Activated T-cell treated with anti-CD3 and anti-CD28 coated beads, Interleukin-2, amount 50 U/mL, for 4 hours (primary cell): ENCODE measurements around the gene ST7. TPM values are rescaled to one million over a fixed set of nuclear protein-coding genes. Genes with fewer than 3 reads are reported as not detected.

Experiments
- ATAC-seq, 2 donors: fragments of 200-7000 bp; cut with Tn5 transposase; one replicate each; pipeline ENCODE4 v1.10.0; 2021
- DNase-seq: peaks from one replicate; pipeline ENCODE4 v3.0.0-alpha.2; 2020
- H3K27me3 Mint-ChIP-seq: one replicate; pipeline ENCODE4 v1.8.0; 2021; ENCODE audit warnings: low read depth, mixed read lengths
- H3K36me3 Mint-ChIP-seq: one replicate; pipeline ENCODE4 v1.8.0; 2022; ENCODE audit warnings: mixed read lengths; ENCODE audit not compliant: insufficient read depth
- H3K4me1 Mint-ChIP-seq: one replicate; pipeline ENCODE4 v1.8.0; 2021; ENCODE audit warnings: low read depth, mixed read lengths
- H3K4me3 Mint-ChIP-seq: one replicate; pipeline ENCODE4 v1.8.0; 2021; ENCODE audit warnings: mild to moderate bottlenecking, moderate library complexity, mixed read lengths
- H3K9me3 Mint-ChIP-seq: one replicate; pipeline ENCODE4 v1.8.0; 2021; ENCODE audit warnings: mixed read lengths
- total RNA-seq, 3 donors: library from RNA; stranded (reverse); gene quantifications; one replicate each; pipeline ENCODE4 v1.2.1, GENCODE V29; 2021

The ST7 gene
- total RNA-seq, 3 donors from 2014 or later = 7.7 to 10.5 (median 10.0) TPM

DNA sequence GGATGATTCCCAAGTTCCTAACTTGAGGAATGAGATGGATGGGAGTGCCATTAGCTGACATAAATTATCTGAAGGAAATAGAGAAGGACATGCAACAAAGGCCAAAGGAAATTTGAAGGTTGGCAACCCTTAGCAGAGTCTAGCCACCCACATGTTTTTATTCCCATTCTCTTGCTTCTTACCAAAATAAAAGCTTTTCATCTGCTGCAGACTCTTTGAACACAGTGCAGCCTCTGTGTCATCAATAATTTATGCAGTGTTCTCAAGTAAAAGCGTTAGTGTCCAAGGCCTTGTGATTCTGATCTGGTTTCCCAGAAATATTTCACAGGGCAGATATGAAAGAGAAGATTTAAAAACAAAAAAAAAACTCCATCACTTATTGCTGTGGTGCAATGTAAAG lies 98.5 kb downstream of the ST7 start:
- peaks cover 21% of the 10 kb centered on the region for H3K4me1 Mint-ChIP-seq
- DNase-seq (no peak), ATAC-seq (no peak)
- peaks cover 4% of the 10 kb centered on the region for H3K9me3 Mint-ChIP-seq
- H3K27me3 Mint-ChIP-seq = no peaks in the 10 kb centered on the region
- no peaks in the 10 kb centered on the region for H3K36me3 Mint-ChIP-seq
- no peak overlapping the region for H3K4me3 Mint-ChIP-seq

DNA sequence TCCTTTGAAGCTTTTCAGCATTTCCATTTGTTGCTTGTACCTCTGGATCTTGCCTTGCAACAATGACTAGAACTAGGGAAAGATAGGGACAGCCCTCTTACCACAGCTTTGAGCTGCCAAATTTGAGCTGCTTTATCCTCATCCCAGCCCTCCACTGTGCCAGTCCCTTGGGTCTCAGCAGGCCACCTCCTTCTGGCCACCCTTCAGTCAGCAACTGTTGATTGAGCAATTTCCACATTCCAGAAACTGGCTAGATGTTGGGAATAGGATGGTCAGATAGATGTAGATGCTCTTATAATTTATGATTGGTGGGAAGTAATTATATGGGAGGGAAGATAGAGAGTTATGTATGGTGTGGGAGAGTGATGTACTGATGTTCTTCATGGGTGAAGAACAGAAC lies 100.1 kb downstream of the ST7 start:
- Mint-ChIP-seq H3K27me3 (no peaks in the 10 kb centered on the region), H3K4me1 (peaks cover 15% of the 10 kb centered on the region), H3K9me3 (peaks cover 4% of the 10 kb centered on the region), H3K36me3 (no peaks in the 10 kb centered on the region), H3K4me3 (no peak overlapping the region)
- DNase-seq (no peak), ATAC-seq (no peak)

DNA sequence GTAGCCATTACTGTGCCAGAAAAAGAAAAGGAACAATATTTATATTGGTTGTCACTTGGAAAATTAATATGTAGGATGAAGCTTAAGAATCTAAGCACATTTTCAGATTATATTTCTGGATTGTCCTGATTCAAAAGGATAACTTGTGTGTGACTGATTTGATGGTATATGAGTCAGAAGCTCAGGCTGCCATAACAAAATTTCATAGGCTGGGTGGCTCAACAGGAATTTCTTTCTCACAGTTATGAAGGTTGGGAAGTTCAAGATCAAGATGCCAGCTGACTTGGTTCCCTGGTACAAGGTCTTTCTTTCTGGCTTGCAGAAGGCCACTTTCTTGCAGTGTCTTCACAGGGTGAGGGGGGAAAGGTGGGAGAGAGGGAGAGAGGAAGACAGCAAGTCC lies 108.5 kb downstream of the ST7 start:
- no peak for ATAC-seq
- no peaks in the 10 kb centered on the region for H3K9me3 Mint-ChIP-seq
- H3K27me3 Mint-ChIP-seq = no peaks in the 10 kb centered on the region
- no peaks in the 10 kb centered on the region for H3K4me1 Mint-ChIP-seq
- DNase-seq = no peak
- H3K36me3 Mint-ChIP-seq = no peaks in the 10 kb centered on the region
- no peak overlapping the region for H3K4me3 Mint-ChIP-seq

DNA sequence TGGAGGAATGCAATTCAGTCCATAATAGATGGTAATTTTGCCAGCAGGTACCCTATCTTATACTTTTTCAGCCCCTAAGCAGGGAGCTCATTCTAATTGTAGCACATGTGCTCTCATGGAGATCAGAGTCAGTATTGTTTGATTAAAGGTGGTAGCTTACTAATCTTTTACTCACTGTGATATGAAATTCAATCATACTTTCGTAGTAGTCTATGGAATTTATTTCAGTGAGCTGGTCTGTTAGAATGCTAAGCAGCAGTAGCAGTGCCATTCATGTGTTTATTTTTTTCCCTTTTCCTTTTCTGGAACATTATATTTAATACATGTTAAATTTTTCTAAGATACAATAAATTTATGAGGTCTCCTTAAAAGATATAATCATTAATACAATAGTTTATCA lies 109.0 kb downstream of the ST7 start:
- Mint-ChIP-seq H3K4me1 (peaks cover 4% of the 10 kb centered on the region), H3K4me3 (no peak overlapping the region), H3K27me3 (no peaks in the 10 kb centered on the region), H3K36me3 (no peaks in the 10 kb centered on the region), H3K9me3 (no peaks in the 10 kb centered on the region)
- no peak for ATAC-seq
- DNase-seq = no peak

DNA sequence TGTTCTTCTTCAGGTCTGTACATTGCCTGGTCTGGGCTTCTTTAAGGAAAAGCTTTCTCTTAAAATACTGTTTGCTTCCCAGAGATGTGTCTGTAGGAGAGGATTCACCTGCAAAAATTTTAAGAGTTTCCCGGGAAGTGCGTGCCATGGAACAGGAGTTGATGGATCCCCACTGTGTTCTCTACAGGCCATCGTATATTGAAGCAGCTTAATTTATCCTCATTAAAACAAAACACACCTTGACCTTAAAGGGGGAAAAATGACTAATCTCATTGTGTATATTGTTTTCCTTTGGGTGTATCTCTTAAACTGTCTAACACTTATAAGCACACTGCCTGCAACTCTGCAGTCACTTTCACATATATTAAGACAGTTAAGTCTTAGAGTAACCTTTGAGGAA lies 111.4 kb downstream of the ST7 start:
- Mint-ChIP-seq H3K9me3 (no peaks in the 10 kb centered on the region), H3K36me3 (no peaks in the 10 kb centered on the region), H3K4me3 (no peak overlapping the region), H3K27me3 (no peaks in the 10 kb centered on the region), H3K4me1 (peaks cover 16% of the 10 kb centered on the region)
- DNase-seq (no peak), ATAC-seq (no peak)

DNA sequence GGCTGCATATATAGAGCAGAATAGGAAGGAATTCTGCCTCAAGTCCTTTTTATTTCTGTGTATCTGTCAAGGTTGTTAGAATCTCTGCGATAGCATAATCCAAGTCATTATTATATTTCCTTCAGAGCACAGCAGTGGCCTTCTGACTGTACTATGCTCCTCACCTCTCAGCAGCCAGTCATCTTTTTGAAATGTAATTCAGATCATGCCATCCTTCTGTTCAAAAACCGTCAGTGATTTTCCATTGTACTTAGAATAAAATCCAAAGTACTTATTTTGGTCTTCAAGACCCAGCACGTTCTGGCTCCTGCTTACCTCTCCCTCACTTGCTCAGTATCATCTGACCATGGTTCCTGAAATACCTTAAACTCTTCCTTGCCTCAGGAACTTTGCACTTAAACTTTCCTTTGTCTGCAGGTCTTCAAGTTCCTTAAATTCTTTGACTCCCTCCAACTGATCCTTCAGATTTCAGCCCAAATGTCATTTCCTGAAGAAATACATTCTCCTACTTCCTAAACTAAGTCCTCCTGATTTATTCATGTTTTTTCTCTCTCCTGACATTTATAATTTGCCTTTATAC lies 112.4 kb downstream of the ST7 start:
- Mint-ChIP-seq H3K4me3 (no peak overlapping the region), H3K27me3 (no peaks in the 10 kb centered on the region), H3K36me3 (no peaks in the 10 kb centered on the region), H3K4me1 (peaks cover 16% of the 10 kb centered on the region), H3K9me3 (no peaks in the 10 kb centered on the region)
- no peak for ATAC-seq
- no peak for DNase-seq

DNA sequence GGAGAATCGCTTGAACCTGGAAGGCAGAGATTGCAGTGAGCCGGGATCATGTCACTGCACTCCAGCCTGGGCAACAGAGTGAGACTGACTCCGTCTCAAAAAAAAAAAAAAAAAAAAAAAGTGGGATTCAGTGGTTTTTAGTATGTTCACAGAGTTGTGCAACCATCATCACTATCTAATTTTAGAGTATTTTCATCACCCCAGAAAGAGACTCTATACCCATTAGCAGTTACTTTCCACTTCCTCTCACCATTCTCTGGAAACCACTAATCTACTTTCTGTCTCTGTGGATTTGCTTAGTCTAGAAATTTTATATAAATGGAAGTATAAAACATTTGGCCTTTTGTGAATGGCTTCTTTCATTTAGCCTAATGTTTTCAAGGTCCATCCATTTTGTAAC lies 113.4 kb downstream of the ST7 start:
- no peaks in the 10 kb centered on the region for H3K27me3 Mint-ChIP-seq
- ATAC-seq (no peak), DNase-seq (no peak)
- no peaks in the 10 kb centered on the region for H3K9me3 Mint-ChIP-seq
- peaks cover 16% of the 10 kb centered on the region for H3K4me1 Mint-ChIP-seq
- no peak overlapping the region for H3K4me3 Mint-ChIP-seq
- H3K36me3 Mint-ChIP-seq = no peaks in the 10 kb centered on the region

DNA sequence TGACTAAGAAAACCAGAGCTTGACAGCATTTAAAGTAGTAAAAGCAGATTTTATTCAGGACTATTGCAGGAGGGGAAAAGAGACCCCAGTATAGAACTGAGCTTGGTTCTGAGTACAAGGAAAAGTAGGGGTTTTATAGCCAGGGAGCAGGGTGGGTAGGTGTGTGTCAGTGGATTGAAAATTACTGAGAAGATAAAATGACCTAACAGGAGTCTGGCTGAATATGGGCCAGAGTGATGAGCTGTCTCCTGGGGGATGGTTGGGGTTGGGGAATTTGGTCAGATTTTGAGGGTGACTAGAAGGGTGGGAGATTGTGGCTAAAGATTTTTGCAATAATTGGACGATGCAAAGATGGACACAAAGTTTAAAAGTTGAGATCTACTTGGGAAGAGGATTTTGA lies 114.0 kb downstream of the ST7 start:
- no peaks in the 10 kb centered on the region for H3K27me3 Mint-ChIP-seq
- peaks cover 16% of the 10 kb centered on the region for H3K4me1 Mint-ChIP-seq
- H3K36me3 Mint-ChIP-seq = no peaks in the 10 kb centered on the region
- no peak for DNase-seq
- no peak for ATAC-seq
- no peaks in the 10 kb centered on the region for H3K9me3 Mint-ChIP-seq
- H3K4me3 Mint-ChIP-seq = no peak overlapping the region

DNA sequence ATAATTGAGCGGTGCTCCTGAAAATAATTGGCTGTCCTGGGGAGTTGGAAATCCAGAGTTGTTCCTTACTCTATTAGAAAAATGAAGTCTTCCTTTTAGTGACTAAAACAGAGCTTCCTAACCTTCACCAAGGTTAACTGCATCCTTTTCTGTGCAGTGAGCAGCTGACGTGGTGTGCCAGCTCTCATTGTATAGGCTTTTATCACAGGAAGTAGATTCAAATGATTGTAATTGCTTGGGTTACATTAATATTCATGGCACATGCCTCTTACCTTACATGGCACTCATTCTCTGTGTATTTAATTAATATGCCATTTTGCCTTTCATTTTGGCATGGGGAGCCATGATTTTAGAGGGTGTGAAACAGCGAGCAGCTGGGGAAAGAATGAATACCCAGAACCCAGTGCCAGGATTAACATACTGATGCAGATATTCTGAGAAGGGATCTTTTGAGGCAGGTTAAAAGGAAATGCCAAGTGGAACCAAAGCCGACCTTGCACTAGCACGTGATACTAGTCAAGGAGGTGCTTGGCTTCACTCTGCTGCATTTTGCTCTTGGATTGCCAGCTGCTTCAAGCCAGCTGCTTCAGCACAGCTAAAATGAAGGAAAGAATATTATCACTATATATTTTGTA lies 115.3 kb downstream of the ST7 start:
- Mint-ChIP-seq H3K36me3 (no peaks in the 10 kb centered on the region), H3K9me3 (no peaks in the 10 kb centered on the region), H3K27me3 (no peaks in the 10 kb centered on the region), H3K4me3 (no peak overlapping the region), H3K4me1 (peaks cover 16% of the 10 kb centered on the region)
- ATAC-seq (no peak), DNase-seq (no peak)

DNA sequence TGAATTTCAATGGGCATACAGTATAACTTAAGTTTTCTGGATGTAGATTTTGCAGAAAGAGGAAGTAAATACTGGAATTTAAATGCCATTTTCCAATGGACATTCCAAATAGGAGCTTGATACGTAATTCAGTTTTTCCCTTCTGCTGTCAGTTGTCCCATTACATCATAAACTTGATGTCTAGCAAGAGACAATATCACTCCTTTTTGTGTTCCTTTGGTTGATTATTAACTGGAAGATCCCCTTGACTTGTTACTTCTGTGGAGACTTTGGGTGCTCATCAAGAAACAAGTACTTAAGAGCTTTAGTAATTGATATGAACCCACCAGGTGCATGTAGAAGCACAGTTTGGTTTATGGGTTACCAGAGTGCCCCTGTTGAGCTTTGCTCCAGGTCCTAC lies 116.1 kb downstream of the ST7 start:
- DNase-seq = no peak
- H3K27me3 Mint-ChIP-seq = no peaks in the 10 kb centered on the region
- no peak for ATAC-seq
- no peak overlapping the region for H3K4me3 Mint-ChIP-seq
- peaks cover 16% of the 10 kb centered on the region for H3K4me1 Mint-ChIP-seq
- H3K36me3 Mint-ChIP-seq = no peaks in the 10 kb centered on the region
- H3K9me3 Mint-ChIP-seq = no peaks in the 10 kb centered on the region

DNA sequence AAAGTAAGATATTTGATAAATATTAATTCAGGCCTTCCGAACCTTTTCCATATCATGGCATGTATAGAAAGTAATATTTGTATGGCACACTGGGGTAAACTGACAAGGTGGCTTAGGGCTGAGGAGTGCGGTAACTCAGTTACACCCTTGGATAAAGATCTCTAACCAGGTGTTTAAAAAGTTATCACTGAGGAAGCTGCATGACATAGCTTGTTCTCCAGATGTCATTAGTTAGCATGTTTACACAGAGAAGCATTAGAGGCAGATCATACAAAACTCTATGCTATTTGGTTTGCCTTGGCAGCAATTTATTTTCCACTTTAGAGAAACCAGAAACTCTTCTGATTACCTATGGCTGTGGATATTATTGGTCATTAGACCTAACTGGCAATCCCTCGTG lies 118.2 kb downstream of the ST7 start:
- DNase-seq (no peak), ATAC-seq (no peak)
- Mint-ChIP-seq H3K9me3 (no peaks in the 10 kb centered on the region), H3K27me3 (no peaks in the 10 kb centered on the region), H3K36me3 (no peaks in the 10 kb centered on the region), H3K4me3 (no peak overlapping the region), H3K4me1 (peaks cover 16% of the 10 kb centered on the region)

DNA sequence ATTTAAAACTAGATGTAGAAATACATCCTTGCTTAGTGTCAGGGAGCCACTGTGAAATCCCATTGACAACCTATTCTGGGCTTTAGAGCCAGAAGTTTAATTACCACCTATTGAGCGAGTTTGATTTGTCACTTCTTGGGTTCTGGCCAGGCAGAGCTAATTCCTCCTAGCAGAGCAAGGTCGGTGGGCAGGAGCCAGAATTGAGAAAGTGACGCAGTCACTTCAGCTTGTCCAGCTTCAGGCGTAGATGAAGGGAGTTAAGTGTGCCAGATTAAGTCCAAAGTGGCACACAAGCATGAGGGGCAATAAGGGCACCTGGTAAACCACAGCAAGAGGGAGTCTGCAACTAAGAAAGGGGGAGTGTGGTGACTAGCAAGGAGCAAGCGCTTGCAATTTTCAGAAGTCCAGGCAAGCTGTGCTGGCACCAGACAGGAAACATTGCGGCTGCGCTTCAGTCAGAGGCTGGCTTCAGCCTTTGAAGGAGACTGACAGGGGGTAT lies 119.4 kb downstream of the ST7 start:
- DNase-seq (no peak), ATAC-seq (no peak)
- Mint-ChIP-seq H3K9me3 (no peaks in the 10 kb centered on the region), H3K4me3 (no peak overlapping the region), H3K36me3 (no peaks in the 10 kb centered on the region), H3K4me1 (peaks cover 9% of the 10 kb centered on the region), H3K27me3 (no peaks in the 10 kb centered on the region)

DNA sequence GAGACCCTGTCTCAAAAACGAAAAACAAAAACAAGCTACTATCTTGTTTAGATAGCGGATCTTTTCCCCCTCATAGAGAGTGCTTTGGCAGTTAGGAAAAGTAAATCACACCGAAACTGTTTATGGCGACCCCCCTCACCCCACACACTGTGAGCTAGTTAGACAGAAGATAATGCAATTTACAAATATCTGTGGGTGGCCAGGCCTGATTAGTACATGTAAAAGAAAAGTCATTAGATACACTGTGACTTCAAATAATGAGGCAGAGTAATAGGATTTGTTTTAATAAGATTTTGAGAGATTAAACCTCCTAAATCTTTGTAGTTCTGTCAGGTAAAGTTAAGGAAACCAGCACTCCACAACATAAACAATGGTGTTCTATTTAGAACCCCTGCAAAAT lies 121.1 kb downstream of the ST7 start:
- DNase-seq (no peak), ATAC-seq (no peak)
- Mint-ChIP-seq H3K4me3 (no peak overlapping the region), H3K9me3 (no peaks in the 10 kb centered on the region), H3K27me3 (no peaks in the 10 kb centered on the region), H3K4me1 (no peaks in the 10 kb centered on the region), H3K36me3 (no peaks in the 10 kb centered on the region)

DNA sequence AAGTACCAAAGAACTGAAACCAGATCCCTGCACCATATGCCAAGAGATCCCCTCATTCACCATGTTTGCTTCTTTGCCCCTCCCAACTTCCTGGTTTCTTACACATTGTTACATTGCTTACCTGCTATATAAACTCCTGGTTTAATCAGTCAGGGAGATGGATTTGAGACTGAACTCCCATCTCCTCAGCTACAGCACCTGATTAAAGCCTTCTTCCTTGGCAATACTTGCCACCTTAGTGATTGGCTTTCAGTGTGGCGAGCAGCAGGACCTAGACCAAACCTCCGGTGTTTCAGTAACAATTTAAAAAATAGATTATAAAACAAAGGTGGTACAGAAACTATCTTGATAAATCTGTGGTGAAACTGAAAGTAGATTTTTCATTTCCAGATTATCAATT lies 122.6 kb downstream of the ST7 start:
- Mint-ChIP-seq H3K36me3 (no peaks in the 10 kb centered on the region), H3K27me3 (no peaks in the 10 kb centered on the region), H3K9me3 (no peaks in the 10 kb centered on the region), H3K4me3 (no peak overlapping the region), H3K4me1 (no peaks in the 10 kb centered on the region)
- ATAC-seq (no peak), DNase-seq (no peak)

DNA sequence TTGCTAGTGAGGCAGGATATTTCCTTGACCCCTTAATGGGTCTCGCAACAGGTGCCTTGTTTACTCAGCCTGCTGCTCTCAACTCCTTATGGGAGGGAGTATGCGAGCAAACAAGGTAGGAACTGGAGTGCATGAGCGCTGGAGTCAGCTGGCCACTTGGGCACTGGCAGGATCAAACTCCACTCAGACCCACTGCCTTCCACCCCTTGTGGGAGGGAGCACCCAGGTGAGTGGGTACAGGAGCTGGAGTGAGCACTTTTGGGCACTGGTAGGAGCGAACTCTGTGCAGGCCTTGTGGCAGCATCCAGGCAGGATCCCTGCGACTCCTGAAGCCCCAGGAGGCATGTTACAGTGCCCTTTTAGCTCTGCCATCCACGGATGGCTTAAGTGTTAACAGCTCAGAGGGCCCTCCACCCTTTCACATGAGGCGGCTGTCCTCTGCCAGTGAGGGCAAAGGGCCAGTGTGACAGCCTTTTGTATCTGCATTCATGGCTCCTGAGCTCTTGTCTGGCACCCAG lies 123.2 kb downstream of the ST7 start:
- no peaks in the 10 kb centered on the region for H3K27me3 Mint-ChIP-seq
- no peaks in the 10 kb centered on the region for H3K36me3 Mint-ChIP-seq
- H3K9me3 Mint-ChIP-seq = no peaks in the 10 kb centered on the region
- no peaks in the 10 kb centered on the region for H3K4me1 Mint-ChIP-seq
- ATAC-seq (no peak), DNase-seq (no peak)
- H3K4me3 Mint-ChIP-seq = no peak overlapping the region
